Right hindlimb (tissue), 1 donor: Measurements from ENCODE around the gene MIR17HG.
A peak's percentile ranks its signal among the peaks of the same experiment; 100 is the strongest.

Experiments
- DNase-seq: peaks from one replicate; pipeline ENCODE4 v3.0.0-alpha.2; 2018

MIR17HG gene

GRCh38 chr13:91369441-91369831, 21.9 kb downstream of the MIR17HG start:
- no peak for DNase-seq

- DNase-seq: no peak
Measured at GRCh38 chr13:91370501-91370900, 23.0 kb downstream of the MIR17HG start.

GRCh38 chr13:91372911-91373310, 25.4 kb downstream of the MIR17HG start:
- DNase-seq: no peak

GRCh38 chr13:91375116-91375729, 27.7 kb downstream of the MIR17HG start:
- DNase-seq: no peak

GRCh38 chr13:91381371-91381770, 33.9 kb downstream of the MIR17HG start:
- DNase-seq: peak; percentile 27

- no peak for DNase-seq
Measured at GRCh38 chr13:91383836-91384235, 36.3 kb downstream of the MIR17HG start.

- no peak for DNase-seq
Measured at GRCh38 chr13:91384896-91385295, 37.4 kb downstream of the MIR17HG start.

- no peak for DNase-seq
Measured at GRCh38 chr13:91389186-91389585, 41.7 kb downstream of the MIR17HG start.

GRCh38 chr13:91397595-91397994, 50.1 kb downstream of the MIR17HG start:
- no peak for DNase-seq

- DNase-seq: peak; percentile 85
Measured at GRCh38 chr13:91398413-91399188, 51.1 kb downstream of the MIR17HG start, which contains the start of gene GPC5. GPC5 (plus strand) TSS chr13:91398621.

- DNase-seq: peak; percentile 17
Measured at GRCh38 chr13:91399189-91400062, 51.9 kb downstream of the MIR17HG start.

- no peak for DNase-seq
Measured at GRCh38 chr13:91400063-91400399, 52.5 kb downstream of the MIR17HG start.

GRCh38 chr13:91400671-91401070, 53.2 kb downstream of the MIR17HG start:
- DNase-seq: no peak

GRCh38 chr13:91401920-91402319, 54.4 kb downstream of the MIR17HG start:
- no peak for DNase-seq
